Neuronal stem cell (in vitro differentiated cells): ENCODE measurements around the gene MEF2B.

Experiments used
- DNase-seq: peaks from one replicate; pipeline ENCODE4 v3.0.0-alpha.2; 2013; ENCODE audit warnings: low spot score
- H2AFZ ChIP-seq: one replicate; pipeline ENCODE4 v1.6.1; 2013; ENCODE audit warnings: mild to moderate bottlenecking, low read length, inconsistent platforms
- H2AK5ac ChIP-seq: 2 replicates; pipeline ENCODE4 v1.6.1; 2013; ENCODE audit warnings: low read depth, mild to moderate bottlenecking, inconsistent platforms, low read length, moderate library complexity, mixed read lengths
- H2BK120ac ChIP-seq: 2 replicates; pipeline ENCODE4 v1.6.1; 2013; ENCODE audit warnings: low read depth, mild to moderate bottlenecking, inconsistent platforms, low read length, moderate library complexity, mixed read lengths
- H2BK12ac ChIP-seq: one replicate; pipeline ENCODE4 v1.6.1; 2013; ENCODE audit warnings: low read length, inconsistent platforms
- H2BK15ac ChIP-seq: 2 replicates; pipeline ENCODE4 v1.6.1; 2013; ENCODE audit warnings: mild to moderate bottlenecking, low read length, inconsistent platforms, mixed read lengths
- H2BK5ac ChIP-seq: one replicate; pipeline ENCODE4 v1.6.1; 2013; ENCODE audit warnings: inconsistent platforms, mild to moderate bottlenecking, low read length, moderate library complexity
- H3K14ac ChIP-seq: one replicate; pipeline ENCODE4 v1.6.1; 2013; ENCODE audit warnings: low read length, inconsistent platforms
- H3K18ac ChIP-seq: 2 replicates; pipeline ENCODE4 v1.6.1; 2013; ENCODE audit warnings: low read length, inconsistent platforms
- H3K23ac ChIP-seq: 2 replicates; pipeline ENCODE4 v1.6.1; 2013; ENCODE audit warnings: low read depth, mild to moderate bottlenecking, mixed read lengths, low read length, inconsistent platforms; ENCODE audit not compliant: poor library complexity
- H3K27ac ChIP-seq: replicated peaks from 3 replicates; pipeline ENCODE4 v1.5.1; 2013; ENCODE audit warnings: low read length, inconsistent platforms
- H3K27me3 ChIP-seq, 3 experiments: 2 replicates each; pipeline ENCODE4 v1.6.1; 2013; ENCODE audit warnings: low read length in 3 of 3, mild to moderate bottlenecking in 2 of 3, inconsistent platforms in 1 of 3, low read depth in 1 of 3, mixed read lengths in 1 of 3, moderate library complexity in 1 of 3; ENCODE audit not compliant: control insufficient read depth in 3 of 3, insufficient read depth in 3 of 3
- H3K36me3 ChIP-seq, 2 donors: replicated peaks in 1 of 2; 2 replicates each; pipeline ENCODE4 v1.6.1; 2013; ENCODE audit warnings: low read length in 2 of 2; ENCODE audit not compliant: control insufficient read depth in 2 of 2, insufficient read depth in 2 of 2
- H3K4ac ChIP-seq: 2 replicates; pipeline ENCODE4 v1.6.1; 2013; ENCODE audit warnings: inconsistent platforms, mild to moderate bottlenecking, low read length, moderate library complexity
- H3K4me1 ChIP-seq, 2 donors: 1 replicate in 1 of 2; 2 replicates in 1 of 2; pipeline ENCODE4 v1.6.1; 2013; ENCODE audit warnings: low read length in 2 of 2, low read depth in 1 of 2; ENCODE audit not compliant: control insufficient read depth in 2 of 2, insufficient read depth in 1 of 2
- H3K4me2 ChIP-seq: one replicate; pipeline ENCODE4 v1.6.1; 2013; ENCODE audit warnings: mild to moderate bottlenecking, low read length, inconsistent platforms; ENCODE audit not compliant: insufficient read depth, poor library complexity, severe bottlenecking
- H3K4me3 ChIP-seq, 2 donors: 2 replicates each; pipeline ENCODE4 v1.5.1; 2013; ENCODE audit warnings: low read length in 2 of 2, mild to moderate bottlenecking in 2 of 2, inconsistent platforms in 1 of 2, moderate library complexity in 1 of 2
- H3K79me1 ChIP-seq: one replicate; pipeline ENCODE4 v1.6.1; 2013; ENCODE audit warnings: low read depth, mild to moderate bottlenecking, inconsistent platforms, low read length, moderate library complexity
- H3K9ac ChIP-seq: one replicate; pipeline ENCODE4 v1.6.1; 2013; ENCODE audit warnings: mild to moderate bottlenecking, low read depth, low read length, inconsistent platforms; ENCODE audit not compliant: poor library complexity
- H3K9me3 ChIP-seq, 2 donors: replicated peaks in 1 of 2; 2 replicates each; pipeline versions ENCODE3 to v1.6.1; 2013; ENCODE audit warnings: low read length in 2 of 2, mild to moderate bottlenecking in 2 of 2, inconsistent platforms in 1 of 2, low read depth in 1 of 2, mixed read lengths in 1 of 2, moderate library complexity in 1 of 2; ENCODE audit not compliant: control insufficient read depth in 2 of 2, insufficient read depth in 1 of 2
- H4K8ac ChIP-seq: one replicate; pipeline ENCODE4 v1.6.1; 2013; ENCODE audit warnings: low read depth, mild to moderate bottlenecking, inconsistent platforms, low read length, moderate library complexity
- H4K91ac ChIP-seq: one replicate; pipeline ENCODE4 v1.6.1; 2013; ENCODE audit warnings: low read length, low read depth, mild to moderate bottlenecking, inconsistent platforms; ENCODE audit not compliant: poor library complexity
- WGBS, 2 donors: extraction: QIAGEN DNeasy Blood & Tissue Kit; methylation state at CpG; one replicate each; pipeline ENCODE4 v1.1.7; 2013; ENCODE audit warnings: missing lambda C conversion rate in 2 of 2, mixed read lengths in 1 of 2; ENCODE audit not compliant: insufficient read length in 2 of 2, insufficient replicate concordance in 1 of 2; ENCODE audit errors: extremely low coverage in 2 of 2; 5-methylcytosine and 5-hydroxymethylcytosine counted together

Gene MEF2B

DNA sequence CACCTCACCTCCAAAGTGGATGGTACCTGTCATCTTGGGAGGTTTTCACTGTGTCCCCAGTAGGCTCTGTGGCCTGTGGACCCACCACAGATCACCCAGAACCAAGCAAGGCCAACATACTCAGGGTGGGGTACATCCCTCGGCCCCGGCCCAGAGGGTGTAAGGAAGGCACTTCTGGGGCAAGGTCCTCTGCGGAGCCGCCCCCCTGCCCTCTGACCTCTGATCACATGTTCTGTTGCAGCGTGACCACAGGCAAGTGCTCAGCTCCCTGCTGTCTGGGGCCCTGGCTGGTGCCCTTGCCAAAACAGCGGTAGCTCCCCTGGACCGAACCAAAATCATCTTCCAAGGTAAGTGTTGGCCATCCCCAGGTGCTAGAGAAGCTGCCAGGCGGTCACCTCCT, 68.5 kb downstream of the MEF2B start:
- H3K27me3 ChIP-seq = no peaks in the 10 kb centered on the region
- peaks cover 1% of the 10 kb centered on the region for H3K79me1 ChIP-seq
- H2BK15ac ChIP-seq = no peak overlapping the region
- no peaks in the 10 kb centered on the region for H3K36me3 ChIP-seq
- no peaks in the 10 kb centered on the region for H3K9me3 ChIP-seq
- no peak for DNase-seq
- no peak overlapping the region for H3K9ac ChIP-seq
- H3K4ac ChIP-seq = no peak overlapping the region
- no peak overlapping the region for H4K8ac ChIP-seq
- no peak overlapping the region for H4K91ac ChIP-seq
- H3K4me3 ChIP-seq = no peak overlapping the region
- WGBS, 2 donors = no CpG with 5 or more reads among the region's 8 CpGs
- no peak overlapping the region for H2BK12ac ChIP-seq
- peaks cover 5 to 13% of the 10 kb centered on the region in 2 donors for H3K4me1 ChIP-seq
- H2AK5ac ChIP-seq = peak overlapping the region; percentile 27
- H2BK5ac ChIP-seq = no peak overlapping the region
- no peak overlapping the region for H3K4me2 ChIP-seq
- no peak overlapping the region for H3K27ac ChIP-seq
- H2AFZ ChIP-seq = no peak overlapping the region
- peak overlapping the region; percentile 33 for H3K18ac ChIP-seq
- no peak overlapping the region for H3K14ac ChIP-seq
- no peak overlapping the region for H2BK120ac ChIP-seq
- H3K23ac ChIP-seq = no peak overlapping the region

DNA sequence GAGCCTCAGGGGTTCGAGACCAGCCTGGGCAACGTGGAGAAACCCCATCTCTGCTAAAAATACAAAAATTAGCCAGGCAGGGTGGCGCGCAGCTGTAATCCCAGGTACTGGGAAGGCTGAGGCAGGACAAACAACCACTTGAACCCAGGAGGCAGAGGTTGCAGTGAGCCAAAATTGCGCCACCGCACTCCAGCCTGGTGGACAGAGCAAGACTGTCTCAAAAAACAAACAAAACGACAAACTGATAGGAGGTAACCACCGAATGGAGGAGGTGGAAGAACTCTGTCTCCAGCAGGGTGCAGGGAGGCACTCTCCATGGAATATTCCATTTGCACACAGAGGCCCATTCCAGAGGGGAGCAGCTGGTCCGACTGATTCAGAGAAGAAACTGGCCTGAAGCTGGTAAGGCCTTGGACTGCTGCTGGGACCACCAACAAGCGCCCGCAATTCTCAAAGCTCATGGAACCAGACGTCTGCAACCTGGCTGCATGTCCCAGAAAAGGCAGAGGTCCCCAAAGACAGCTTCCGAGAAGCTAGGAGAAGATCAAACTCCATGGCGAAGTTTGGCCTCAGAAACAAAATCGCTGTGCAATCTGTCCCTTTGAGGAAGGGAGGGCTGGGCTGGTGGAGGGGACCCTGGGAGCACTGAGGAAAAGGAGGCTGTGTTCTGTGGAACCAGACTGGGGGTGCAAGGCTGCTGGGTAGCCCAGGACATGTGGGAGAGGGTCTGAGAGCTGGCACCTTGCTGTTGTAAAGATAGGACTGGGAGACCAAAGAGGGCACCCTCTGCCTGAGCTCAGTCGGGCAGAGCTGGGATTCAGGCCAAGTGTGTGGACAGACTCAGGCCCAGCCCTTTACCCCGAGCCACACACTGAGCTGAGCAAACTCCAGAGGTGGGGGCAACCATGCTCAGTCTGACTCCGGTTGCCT, 71.1 kb downstream of the MEF2B start:
- H3K4ac ChIP-seq = no peak overlapping the region
- no peak overlapping the region for H2BK15ac ChIP-seq
- no peak overlapping the region for H2BK120ac ChIP-seq
- H3K4me2 ChIP-seq = no peak overlapping the region
- H3K18ac ChIP-seq = no peak overlapping the region
- H3K9ac ChIP-seq = no peak overlapping the region
- H3K27me3 ChIP-seq = no peaks in the 10 kb centered on the region
- H3K79me1 ChIP-seq = no peaks in the 10 kb centered on the region
- WGBS, 2 donors = no CpG with 5 or more reads among the region's 18 CpGs
- no peak for DNase-seq
- no peak overlapping the region for H3K14ac ChIP-seq
- no peak overlapping the region for H4K8ac ChIP-seq
- no peak overlapping the region for H2AFZ ChIP-seq
- peaks cover 0 to 3% of the 10 kb centered on the region in 2 donors for H3K4me1 ChIP-seq
- H3K27ac ChIP-seq = no peak overlapping the region
- H3K9me3 ChIP-seq = no peaks in the 10 kb centered on the region
- H2BK12ac ChIP-seq = no peak overlapping the region
- H3K4me3 ChIP-seq = no peak overlapping the region
- H4K91ac ChIP-seq = no peak overlapping the region
- no peaks in the 10 kb centered on the region for H3K36me3 ChIP-seq
- no peak overlapping the region for H2AK5ac ChIP-seq
- H2BK5ac ChIP-seq = no peak overlapping the region
- no peak overlapping the region for H3K23ac ChIP-seq

DNA sequence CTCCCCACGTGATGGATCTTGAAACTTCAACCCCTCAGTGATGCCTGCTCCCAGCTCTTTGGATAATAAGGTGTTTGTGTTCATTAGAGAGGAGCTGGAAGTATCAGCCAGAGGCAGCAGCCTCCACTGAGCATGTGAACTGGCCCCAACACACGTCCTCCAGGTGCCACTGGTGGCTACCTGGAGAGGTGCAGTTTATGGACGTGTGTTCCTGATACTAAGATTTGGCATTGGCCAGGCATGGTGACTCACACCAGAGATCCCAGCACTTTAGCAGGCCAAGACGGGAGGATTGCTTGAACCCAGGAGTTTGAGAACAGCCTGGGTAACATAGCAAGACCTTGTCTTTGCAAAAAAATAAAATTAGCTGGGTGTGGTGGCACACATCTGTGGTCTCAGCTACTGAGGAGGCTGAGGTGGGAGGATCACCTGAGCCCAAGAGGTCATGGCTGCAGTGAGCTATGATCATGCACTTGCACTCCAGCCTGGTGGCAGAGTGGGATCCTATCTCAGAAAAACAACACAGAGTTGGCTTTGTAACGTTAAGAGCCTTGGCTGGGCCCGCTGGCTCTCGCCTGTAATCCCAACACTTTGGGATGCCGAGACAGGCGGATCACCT, 71.9 kb downstream of the MEF2B start:
- H2BK120ac ChIP-seq = no peak overlapping the region
- H3K14ac ChIP-seq = no peak overlapping the region
- no peak overlapping the region for H2AK5ac ChIP-seq
- no peaks in the 10 kb centered on the region for H3K36me3 ChIP-seq
- no peaks in the 10 kb centered on the region for H3K9me3 ChIP-seq
- H3K27ac ChIP-seq = no peak overlapping the region
- no peak overlapping the region for H3K4me2 ChIP-seq
- H3K4me3 ChIP-seq = no peak overlapping the region
- no peak overlapping the region for H2BK12ac ChIP-seq
- H2BK5ac ChIP-seq = no peak overlapping the region
- H3K27me3 ChIP-seq = no peaks in the 10 kb centered on the region
- no peak overlapping the region for H3K23ac ChIP-seq
- peaks cover 0 to 3% of the 10 kb centered on the region in 2 donors for H3K4me1 ChIP-seq
- WGBS, 2 donors = no CpG with 5 or more reads among the region's 9 CpGs
- no peak overlapping the region for H4K8ac ChIP-seq
- H3K79me1 ChIP-seq = no peaks in the 10 kb centered on the region
- no peak overlapping the region for H2AFZ ChIP-seq
- no peak overlapping the region for H2BK15ac ChIP-seq
- no peak overlapping the region for H3K4ac ChIP-seq
- DNase-seq = no peak
- no peak overlapping the region for H3K9ac ChIP-seq
- no peak overlapping the region for H3K18ac ChIP-seq
- no peak overlapping the region for H4K91ac ChIP-seq
